Smooth muscle cell (in vitro differentiated cells): ENCODE measurements around the gene PSMA8. TPM values are rescaled to one million over a fixed set of nuclear protein-coding genes. Genes with fewer than 3 reads are reported as not detected.
"Not testable (repeated sequence)": the region's sequence is repeated elsewhere in the genome, so short reads cannot be mapped to it uniquely, and the experiment has no call there.

ENCODE experiments used
- DNase-seq: peaks from one replicate; lab custom pipeline; 2025; ENCODE audit not compliant: unreplicated experiment; lab: John Stamatoyannopoulos, UW
- H2AFZ ChIP-seq: fragments of 200-600 bp; sonication (generic); 2 replicates; pipeline ENCODE4 v1.6.0; 2016; ENCODE audit warnings: antibody characterized with exemption, low read depth, mild to moderate bottlenecking
- H3F3A ChIP-seq: fragments of 200-600 bp; sonication (generic); 2 replicates; pipeline ENCODE4 v1.6.0; 2017; ENCODE audit warnings: antibody characterized with exemption, low read depth
- H3K27ac ChIP-seq: fragments of 200-600 bp; sonication (generic); 2 replicates; pipeline ENCODE4 v1.5.1; 2016; ENCODE audit warnings: low read depth, mild to moderate bottlenecking
- H3K27me3 ChIP-seq: fragments of 200-600 bp; sonication (generic); 2 replicates; pipeline ENCODE4 v1.6.1; 2016; ENCODE audit warnings: low read depth, mild to moderate bottlenecking
- H3K36me3 ChIP-seq: fragments of 200-600 bp; sonication (generic); 2 replicates; pipeline ENCODE4 v1.5.1; 2016; ENCODE audit warnings: low read depth
- H3K4me1 ChIP-seq: fragments of 200-600 bp; sonication (generic); 2 replicates; pipeline ENCODE4 v1.5.1; 2016; ENCODE audit warnings: low read depth
- H3K4me2 ChIP-seq: fragments of 200-600 bp; sonication (generic); 2 replicates; pipeline ENCODE4 v1.6.0; 2016; ENCODE audit warnings: mild to moderate bottlenecking
- H3K4me3 ChIP-seq: fragments of 200-600 bp; sonication (generic); 2 replicates; pipeline ENCODE4 v1.5.1; 2016; ENCODE audit warnings: mild to moderate bottlenecking
- H3K79me2 ChIP-seq: fragments of 200-600 bp; sonication (generic); 2 replicates; pipeline ENCODE4 v1.6.0; 2016; ENCODE audit warnings: low read depth, mild to moderate bottlenecking
- H3K9ac ChIP-seq: fragments of 200-600 bp; sonication (generic); 2 replicates; pipeline ENCODE4 v1.6.0; 2016; ENCODE audit warnings: low read depth
- H3K9me3 ChIP-seq: fragments of 200-600 bp; sonication (generic); replicated peaks from 2 replicates; pipeline ENCODE4 v1.5.1; 2016; ENCODE audit warnings: low read depth
- H4K20me1 ChIP-seq: fragments of 200-600 bp; sonication (generic); 2 replicates; pipeline ENCODE4 v1.6.0; 2016; ENCODE audit warnings: low read depth
- WGBS: methylation state at CpG from one replicate; pipeline ENCODE4 v1.1.7; 2016; ENCODE audit warnings: low lambda C conversion rate; 5-methylcytosine and 5-hydroxymethylcytosine counted together
- polyA plus RNA-seq: library from polyadenylated mRNA; unstranded; fragments of >200 nt; fragmentation: Nextera tagmentation; extraction: Ambion mirVana; gene quantifications from 2 replicates; pipeline ENCODE4 v1.2.1, GENCODE V29; 2016
- total RNA-seq: library from RNA; depleted of rRNA; stranded (reverse); fragments of >200 nt; gene quantifications from 2 replicates; pipeline ENCODE4 v1.2.3, GENCODE V29; 2014
- TF ChIP-seq, protein P1 (sequence below): fragments of 200-600 bp; sonication (generic); IDR thresholded peaks from 2 replicates; pipeline ENCODE4 v1.5.1; 2017; ENCODE audit warnings: borderline replicate concordance, mild to moderate bottlenecking, antibody characterized with exemption; ENCODE audit not compliant: insufficient read depth, poor library complexity, severe bottlenecking

Gene PSMA8
- total and polyA plus RNA-seq, 2 experiments from 2014 or later = 0.49 TPM; not detected in 1

- H3F3A ChIP-seq = no peaks in the 10 kb centered on the region
- TF ChIP-seq, protein P1, sequence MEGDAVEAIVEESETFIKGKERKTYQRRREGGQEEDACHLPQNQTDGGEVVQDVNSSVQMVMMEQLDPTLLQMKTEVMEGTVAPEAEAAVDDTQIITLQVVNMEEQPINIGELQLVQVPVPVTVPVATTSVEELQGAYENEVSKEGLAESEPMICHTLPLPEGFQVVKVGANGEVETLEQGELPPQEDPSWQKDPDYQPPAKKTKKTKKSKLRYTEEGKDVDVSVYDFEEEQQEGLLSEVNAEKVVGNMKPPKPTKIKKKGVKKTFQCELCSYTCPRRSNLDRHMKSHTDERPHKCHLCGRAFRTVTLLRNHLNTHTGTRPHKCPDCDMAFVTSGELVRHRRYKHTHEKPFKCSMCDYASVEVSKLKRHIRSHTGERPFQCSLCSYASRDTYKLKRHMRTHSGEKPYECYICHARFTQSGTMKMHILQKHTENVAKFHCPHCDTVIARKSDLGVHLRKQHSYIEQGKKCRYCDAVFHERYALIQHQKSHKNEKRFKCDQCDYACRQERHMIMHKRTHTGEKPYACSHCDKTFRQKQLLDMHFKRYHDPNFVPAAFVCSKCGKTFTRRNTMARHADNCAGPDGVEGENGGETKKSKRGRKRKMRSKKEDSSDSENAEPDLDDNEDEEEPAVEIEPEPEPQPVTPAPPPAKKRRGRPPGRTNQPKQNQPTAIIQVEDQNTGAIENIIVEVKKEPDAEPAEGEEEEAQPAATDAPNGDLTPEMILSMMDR = no peak
- H3K27me3 ChIP-seq = no peaks in the 10 kb centered on the region
- no peak overlapping the region for H3K9ac ChIP-seq
- H3K79me2 ChIP-seq = no peaks in the 10 kb centered on the region
- no peak overlapping the region for H3K27ac ChIP-seq
- H3K36me3 ChIP-seq = no peaks in the 10 kb centered on the region
- H3K4me1 ChIP-seq = no peaks in the 10 kb centered on the region
- DNase-seq = no peak
- WGBS = 93% methylated on average over 8 of the region's 8 CpGs
- H3K9me3 ChIP-seq = no peaks in the 10 kb centered on the region
- H2AFZ ChIP-seq = no peak overlapping the region
- H3K4me2 ChIP-seq = no peak overlapping the region
- H3K4me3 ChIP-seq = no peak overlapping the region
- H4K20me1 ChIP-seq = no peaks in the 10 kb centered on the region
These were observed 56.8 kb downstream of the PSMA8 start for GRCh38 chr18:26190506-26190905.

- TF ChIP-seq, protein P1 = no peak
- no peaks in the 10 kb centered on the region for H3K27me3 ChIP-seq
- H4K20me1 ChIP-seq = no peaks in the 10 kb centered on the region
- WGBS = 87% methylated on average over 1 of the region's 1 CpG
- H3K79me2 ChIP-seq = no peaks in the 10 kb centered on the region
- no peaks in the 10 kb centered on the region for H3K9me3 ChIP-seq
- no peak overlapping the region for H3K4me2 ChIP-seq
- H3F3A ChIP-seq = no peaks in the 10 kb centered on the region
- no peak for DNase-seq
- no peak overlapping the region for H3K4me3 ChIP-seq
- H2AFZ ChIP-seq = no peak overlapping the region
- H3K4me1 ChIP-seq = no peaks in the 10 kb centered on the region
- no peaks in the 10 kb centered on the region for H3K36me3 ChIP-seq
- H3K27ac ChIP-seq = no peak overlapping the region
- H3K9ac ChIP-seq = no peak overlapping the region
These were observed 58.6 kb downstream of the PSMA8 start for GRCh38 chr18:26192233-26192632.

DNA sequence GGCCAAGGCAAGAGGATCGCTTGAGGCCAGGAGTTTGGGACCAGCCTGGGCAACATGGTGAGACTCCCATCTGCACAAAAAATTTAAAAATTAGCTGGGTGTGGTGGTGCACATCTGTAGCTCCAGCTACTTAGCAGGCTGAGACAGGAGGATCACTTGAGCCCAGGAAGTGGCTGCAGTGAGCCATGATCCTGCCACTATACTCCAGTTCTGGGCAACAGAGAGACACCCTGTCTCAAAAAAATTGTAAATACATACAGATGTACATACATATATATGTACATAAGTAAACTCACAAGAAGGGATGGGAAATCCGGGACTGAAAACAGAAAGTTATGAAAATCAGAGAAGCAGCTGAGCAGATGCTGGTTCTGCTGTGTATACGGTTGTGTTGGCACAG, 62.9 kb downstream of the PSMA8 start:
- Histone ChIP-seq H2AFZ (no peak overlapping the region), H3K4me1 (no peaks in the 10 kb centered on the region), H3F3A (no peaks in the 10 kb centered on the region)

GRCh38 chr18:26202001-26202400, 68.3 kb downstream of the PSMA8 start:
- not testable (repeated sequence) for H3K4me2 ChIP-seq, H3K79me2 ChIP-seq, H3K4me1 ChIP-seq, H3K27ac ChIP-seq, H2AFZ ChIP-seq, H3K9ac ChIP-seq, DNase-seq, H3K27me3 ChIP-seq, H3K9me3 ChIP-seq, H4K20me1 ChIP-seq, H3K4me3 ChIP-seq, H3F3A ChIP-seq, H3K36me3 ChIP-seq
- 81% methylated on average over 9 of the region's 9 CpGs for WGBS

More for the DNA sequence above, 62.9 kb downstream of the PSMA8 start:
- TF ChIP-seq, protein P1 = no peak
- Histone ChIP-seq H3K9me3 (no peaks in the 10 kb centered on the region), H3K9ac (no peak overlapping the region), H4K20me1 (no peaks in the 10 kb centered on the region), H3K27ac (no peak overlapping the region), H3K4me3 (no peak overlapping the region), H3K79me2 (no peaks in the 10 kb centered on the region), H3K4me2 (no peak overlapping the region), H3K36me3 (no peaks in the 10 kb centered on the region), H3K27me3 (no peaks in the 10 kb centered on the region)
- DNase-seq = no peak
- 94% methylated on average over 3 of the region's 3 CpGs for WGBS
